GM19099 (cell line): Measurements from ENCODE around the gene METRN.

Source experiments
- POLR2A ChIP-seq: IDR thresholded peaks from 3 replicates; pipeline ENCODE4 v1.6.1; 2011; ENCODE audit warnings: low read depth; ENCODE audit not compliant: insufficient read length; ENCODE audit errors: extremely low read depth

The METRN gene

GRCh38 chr16:730666-731509 is 16.0 kb downstream of the METRN start:
- TF ChIP-seq POLR2A = no peak

DNA sequence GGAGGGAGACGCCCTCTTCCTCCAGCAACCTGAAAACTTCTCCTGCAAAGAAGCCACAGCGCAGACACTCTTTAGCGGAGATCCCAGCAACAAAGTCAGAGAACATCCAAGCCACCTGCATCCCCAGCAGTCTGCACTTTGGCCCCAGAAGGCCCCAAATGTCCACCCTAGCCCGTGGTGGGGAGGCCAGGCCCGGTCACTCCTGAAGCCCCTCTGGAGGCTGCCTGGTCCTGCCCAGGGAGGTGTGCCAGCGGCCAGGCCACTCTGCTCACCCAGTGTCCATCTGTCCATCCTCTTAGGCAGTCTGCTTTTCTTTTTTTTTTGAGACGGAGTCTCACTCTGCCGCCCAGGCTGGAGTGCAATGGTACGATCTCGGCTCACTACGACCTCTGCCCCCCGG is 17.4 kb downstream of the METRN start:
- no peak for TF ChIP-seq POLR2A

- TF ChIP-seq POLR2A = no peak
Observed at GRCh38 chr16:732936-733335, 18.0 kb downstream of the METRN start.

DNA sequence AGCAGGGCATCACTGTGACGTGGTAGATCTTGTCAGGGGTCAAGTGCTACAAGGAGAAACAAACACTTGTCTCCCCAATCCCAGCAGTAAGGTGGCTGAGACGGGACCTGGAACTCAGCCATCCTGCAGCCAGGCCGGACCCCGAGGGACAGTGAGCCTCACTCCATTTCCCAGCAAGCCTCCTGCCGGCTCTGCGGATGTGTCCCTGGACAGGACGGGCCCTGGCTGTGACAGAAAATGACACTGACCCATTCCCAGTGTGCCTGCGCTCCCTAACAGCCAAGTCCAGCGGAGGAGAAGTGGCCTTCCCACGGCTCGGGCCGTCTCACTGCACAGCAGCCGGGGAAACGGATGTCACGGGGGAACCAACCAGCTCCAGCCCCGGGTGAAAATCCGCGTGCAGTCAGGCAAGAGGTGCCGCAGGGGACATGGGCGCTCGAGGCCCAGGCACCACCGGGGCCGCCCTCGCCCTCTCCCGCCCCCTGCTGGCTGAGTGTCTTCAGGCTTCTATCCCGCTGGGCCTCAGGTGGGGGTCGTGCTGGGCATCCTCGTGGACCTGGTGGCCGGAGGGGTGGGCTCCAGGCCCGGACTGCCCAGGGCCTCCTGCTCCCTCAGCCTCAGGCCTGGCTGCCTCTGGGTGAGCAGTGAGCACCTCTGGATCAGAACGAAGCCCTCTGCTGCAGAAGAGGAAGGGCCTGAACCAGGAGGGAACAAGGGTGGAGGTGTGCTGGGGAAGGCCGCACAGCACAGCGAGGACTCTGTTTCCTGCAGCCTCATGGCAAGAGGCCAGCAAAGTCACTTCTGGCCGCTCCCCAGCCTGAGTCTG is 18.7 kb downstream of the METRN start:
- TF ChIP-seq POLR2A = no peak

GRCh38 chr16:734208-734980 is 19.5 kb downstream of the METRN start:
- no peak for TF ChIP-seq POLR2A

DNA sequence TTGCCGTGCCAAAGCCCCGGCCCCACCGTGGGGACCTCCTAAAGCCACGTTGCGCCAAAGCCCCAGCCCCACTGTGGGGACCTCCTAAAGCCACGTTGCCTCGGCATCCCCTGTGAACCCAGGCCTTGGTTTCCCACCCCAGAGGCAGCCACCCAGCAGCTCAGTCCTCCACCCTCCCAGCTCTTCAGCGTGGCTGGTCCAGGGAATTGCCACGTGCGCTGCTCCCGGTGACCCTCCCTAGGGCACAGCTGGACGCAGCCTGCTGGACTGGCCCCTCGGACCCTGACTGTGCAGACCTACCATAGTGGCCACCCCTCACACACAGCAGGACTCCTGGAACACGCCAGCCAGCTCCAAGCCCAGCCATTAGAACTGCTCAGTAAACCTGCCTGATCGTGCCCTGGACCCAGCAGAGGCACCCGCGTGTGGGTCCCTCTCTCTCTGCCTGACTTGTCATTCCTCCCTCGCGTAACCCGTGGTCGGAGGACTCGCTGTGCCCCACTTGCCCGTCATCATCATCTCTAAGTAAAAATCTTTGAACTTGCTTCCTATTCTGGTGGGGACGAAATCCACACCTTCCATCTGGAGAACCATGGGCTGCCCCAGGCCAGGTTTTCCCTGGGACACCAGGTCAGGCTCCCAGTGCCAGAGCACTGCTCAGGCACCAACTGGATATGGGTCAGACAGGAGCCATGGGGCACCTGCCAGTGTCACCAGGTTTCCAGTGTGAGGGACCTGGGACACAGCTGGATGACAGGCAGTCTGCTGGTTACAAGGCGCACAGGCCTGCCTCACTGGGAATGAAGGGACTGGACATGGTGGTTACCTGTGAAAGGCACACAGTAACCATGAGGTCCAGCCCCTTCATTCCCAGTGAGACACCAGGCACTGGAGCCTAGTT is 20.3 kb downstream of the METRN start:
- no peak for TF ChIP-seq POLR2A

GRCh38 chr16:735982-736453 is 21.1 kb downstream of the METRN start:
- TF ChIP-seq POLR2A = no peak

GRCh38 chr16:736936-737481 is 22.1 kb downstream of the METRN start:
- TF ChIP-seq POLR2A = no peak

DNA sequence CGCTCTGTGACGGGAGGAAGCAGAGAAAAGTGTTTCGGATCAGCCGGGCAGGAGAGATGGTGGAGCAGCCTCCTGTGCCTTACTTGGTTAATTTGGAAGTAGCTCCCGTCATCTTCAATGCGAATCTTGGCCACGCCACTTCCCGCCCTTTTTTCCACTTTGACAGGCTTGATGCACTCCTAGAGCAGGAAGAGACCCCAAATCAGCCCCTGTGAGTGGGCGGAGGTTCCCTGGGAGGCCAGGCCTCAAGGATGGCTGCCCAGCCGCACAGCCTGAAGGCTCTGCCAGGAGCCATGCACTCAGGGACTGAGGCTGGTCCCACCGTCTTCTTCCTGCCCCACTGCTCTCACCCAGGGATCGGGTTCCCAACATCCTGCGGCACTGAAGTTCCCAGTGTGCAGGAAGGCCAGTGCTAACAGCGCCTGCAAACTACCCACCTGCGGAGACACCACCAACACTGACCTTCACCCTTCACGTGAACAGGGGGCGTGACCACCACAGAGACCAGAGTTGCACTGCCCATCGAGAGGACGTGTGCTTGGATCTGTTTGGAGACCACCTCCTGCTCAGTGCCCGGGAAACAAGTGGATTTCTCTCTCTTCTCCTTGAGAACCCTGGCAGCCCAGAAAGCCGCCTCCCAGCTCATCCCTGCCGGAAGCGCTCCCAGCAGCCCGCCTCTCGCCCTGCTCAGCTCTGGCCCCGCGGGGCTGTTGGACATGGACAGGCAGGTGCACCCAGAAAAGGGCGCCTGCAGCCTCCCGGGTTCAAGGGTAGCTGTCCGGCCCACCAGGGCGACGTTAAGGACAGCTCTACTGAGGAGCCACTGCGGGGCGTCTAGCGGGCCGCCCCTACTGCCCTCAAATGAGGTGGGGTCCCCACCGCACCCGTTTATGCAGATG is 24.9 kb downstream of the METRN start:
- TF ChIP-seq POLR2A = no peak

DNA sequence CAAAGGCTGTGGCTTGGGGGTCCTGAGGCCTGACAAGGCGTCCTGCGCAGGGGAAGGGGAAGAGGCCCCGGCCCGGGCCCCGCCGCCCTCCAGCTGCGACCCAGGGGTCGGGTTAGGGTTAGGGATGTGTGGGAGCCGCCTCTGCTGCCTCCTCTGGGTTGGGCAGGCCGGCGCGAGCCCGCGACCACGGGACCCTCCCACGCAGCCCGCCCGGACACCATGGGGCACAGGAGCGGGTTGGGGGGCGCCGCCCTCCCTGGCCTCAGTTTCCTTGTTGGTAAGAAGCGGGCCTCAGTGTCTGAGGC is 25.5 kb downstream of the METRN start:
- no peak for TF ChIP-seq POLR2A

DNA sequence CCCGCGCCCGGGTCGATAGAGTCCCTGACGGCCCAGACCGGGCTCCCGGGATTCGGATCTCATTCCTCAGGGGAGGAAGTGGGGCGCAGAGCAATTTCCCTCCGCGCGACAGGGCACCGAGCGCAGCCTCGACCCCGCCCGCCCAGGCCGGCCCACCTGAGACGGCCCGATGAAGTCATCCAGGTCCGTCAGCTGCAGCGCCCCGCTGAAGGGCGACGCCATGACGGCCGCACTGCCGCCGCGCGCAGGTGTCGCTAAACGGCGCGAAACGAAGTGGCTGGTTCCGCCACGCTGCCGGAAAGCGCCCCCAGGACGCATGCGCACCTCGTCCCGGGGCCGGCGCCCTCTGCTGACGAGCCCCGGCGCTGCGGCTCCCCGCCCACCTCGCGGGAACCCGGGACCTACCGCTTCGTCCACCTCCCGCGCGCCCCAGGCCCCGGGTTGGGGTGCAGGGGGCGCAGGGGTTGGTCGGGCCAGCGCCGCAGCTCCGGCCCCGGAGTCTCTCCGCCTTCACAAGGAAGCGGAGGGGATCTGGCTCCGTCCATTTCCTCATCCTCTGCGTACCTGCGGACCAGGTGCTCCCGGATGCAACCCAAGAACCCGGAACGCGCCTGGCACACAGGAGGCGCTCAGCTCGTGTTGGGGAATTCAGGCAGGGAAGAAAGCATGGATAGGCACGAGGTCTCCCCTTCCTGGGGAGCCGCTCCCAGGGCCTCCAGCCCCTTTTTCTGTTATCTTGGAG is 26.0 kb downstream of the METRN start, which contains the start of gene CIAO3:
TSS of gene CIAO3 (minus strand) at position 234 of the 742 bp plus-strand sequence. CDS start at position 222, 12 bp downstream.
- TF ChIP-seq POLR2A = peak; percentile 78

- TF ChIP-seq POLR2A = no peak
Observed at GRCh38 chr16:741986-742629, 27.2 kb downstream of the METRN start.

- TF ChIP-seq POLR2A = no peak
Observed at GRCh38 chr16:743794-744500, 29.0 kb downstream of the METRN start.
